HL-60/S4 treated with phorbol 12-myristate 13-acetate at 8.2 ng/mL for 4 days and 3 days (cell line): Measurements from ENCODE around the gene ACP6.
"Not testable (repeated sequence)": the region's sequence is repeated elsewhere in the genome, so short reads cannot be mapped to it uniquely, and the experiment has no call there.

Experiments
- in situ Hi-C: fragments of 300-500 bp; cut with MboI; formaldehyde crosslinking; loops from 2 replicates; pipeline ENCODE4 v1.15.0; 2022; ENCODE audit warnings: low sequenced_read_pairs

ACP6 gene

DNA sequence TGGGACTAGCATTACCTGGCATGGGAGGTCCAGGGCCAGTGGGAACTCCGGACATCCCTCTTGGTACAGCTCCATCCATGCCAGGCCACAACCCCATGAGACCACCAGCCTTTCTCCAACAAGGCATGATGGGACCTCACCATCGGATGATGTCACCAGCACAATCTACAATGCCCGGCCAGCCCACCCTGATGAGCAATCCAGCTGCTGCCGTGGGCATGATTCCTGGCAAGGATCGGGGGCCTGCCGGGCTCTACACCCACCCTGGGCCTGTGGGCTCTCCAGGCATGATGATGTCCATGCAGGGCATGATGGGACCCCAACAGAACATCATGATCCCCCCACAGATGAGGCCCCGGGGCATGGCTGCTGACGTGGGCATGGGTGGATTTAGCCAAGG, 45.8 kb downstream of the ACP6 start:
- in situ Hi-C loops: no loop called here

- in situ Hi-C loops: no loop called here
Measured at GRCh38 chr1:147624011-147624410, 46.3 kb downstream of the ACP6 start.

- in situ Hi-C loops: no loop called here
Measured at GRCh38 chr1:147622731-147623130, 47.6 kb downstream of the ACP6 start.

GRCh38 chr1:147620543-147620942, 49.8 kb downstream of the ACP6 start:
- in situ Hi-C loops: no loop called here

GRCh38 chr1:147619741-147620140, 50.6 kb downstream of the ACP6 start:
- in situ Hi-C loops: no loop called here

- in situ Hi-C loops: no loop called here
Measured at GRCh38 chr1:147618771-147619170, 51.6 kb downstream of the ACP6 start.

DNA sequence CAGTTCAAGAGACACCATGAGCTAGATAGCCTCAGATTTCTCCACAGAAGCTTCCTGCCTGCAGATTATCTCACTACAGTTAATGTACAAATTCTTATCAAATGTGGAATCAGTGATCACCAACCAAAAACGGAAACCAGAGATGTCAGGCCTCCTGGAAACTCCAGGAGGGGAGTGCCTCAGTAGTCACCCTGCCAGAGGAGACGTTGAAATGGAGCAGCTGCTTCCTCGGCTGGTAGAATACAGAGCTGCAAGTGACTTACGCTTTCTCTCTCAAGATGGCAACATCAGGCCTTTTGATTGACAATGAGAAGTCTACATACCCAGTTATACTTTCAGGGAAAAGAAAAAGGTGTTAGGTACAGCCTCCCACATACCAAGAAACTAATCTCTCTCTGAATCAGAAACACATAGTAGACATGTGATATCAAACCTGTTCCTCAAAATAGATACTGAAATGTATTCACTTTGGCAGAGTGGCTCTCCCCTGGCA, 52.2 kb downstream of the ACP6 start:
- in situ Hi-C loops: no loop called here

- in situ Hi-C loops: not testable (repeated sequence)
Measured at GRCh38 chr1:147614966-147615365, 55.4 kb downstream of the ACP6 start.

DNA sequence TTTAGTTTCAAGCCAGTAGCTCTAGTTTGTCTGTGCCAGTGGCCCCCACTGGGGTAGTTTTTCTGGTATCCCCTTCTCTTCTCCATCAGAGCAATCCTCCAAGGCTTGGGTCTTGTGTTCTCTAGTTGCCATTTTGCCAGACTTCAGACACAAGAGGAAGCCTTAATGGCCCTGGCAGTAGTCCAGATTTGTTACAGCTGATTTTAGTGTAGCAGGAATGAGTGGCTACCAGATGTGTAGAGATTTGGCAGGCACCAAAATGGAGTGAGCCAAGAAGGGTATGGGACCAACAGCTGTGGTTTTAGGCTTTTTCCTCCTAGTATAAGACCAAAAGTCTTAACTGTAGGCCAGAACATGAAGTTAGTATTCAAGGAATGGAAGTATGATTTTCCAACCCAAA, 56.8 kb downstream of the ACP6 start:
- in situ Hi-C loops: no loop called here

- in situ Hi-C loops: no loop called here
Measured at GRCh38 chr1:147612366-147612765, 58.0 kb downstream of the ACP6 start.

- in situ Hi-C loops: no loop called here
Measured at GRCh38 chr1:147611586-147611985, 58.7 kb downstream of the ACP6 start.

DNA sequence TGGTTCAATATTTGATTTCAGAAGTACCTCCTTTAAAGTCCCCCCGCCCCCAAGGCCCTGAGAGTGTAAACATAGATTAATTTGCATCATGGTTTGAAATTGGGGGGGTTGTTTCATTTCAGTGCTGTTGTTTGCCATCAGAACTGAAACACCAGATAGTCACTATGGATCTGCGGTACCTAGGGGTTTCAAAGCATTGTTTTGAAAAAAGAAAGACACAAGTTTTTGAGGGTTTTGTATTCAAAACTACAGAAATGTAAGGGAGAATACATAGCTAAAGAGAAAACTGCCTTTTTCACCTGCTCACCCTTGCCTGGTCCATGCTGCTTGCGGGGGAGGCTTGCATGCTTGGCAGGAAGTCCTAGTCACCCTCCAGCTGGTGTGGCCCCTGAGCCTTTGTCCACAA, 59.3 kb downstream of the ACP6 start:
- in situ Hi-C loops: no loop called here

- in situ Hi-C loops: no loop called here
Measured at GRCh38 chr1:147609358-147609757, 61.0 kb downstream of the ACP6 start.

- in situ Hi-C loops: no loop called here
Measured at GRCh38 chr1:147608596-147608995, 61.7 kb downstream of the ACP6 start.

DNA sequence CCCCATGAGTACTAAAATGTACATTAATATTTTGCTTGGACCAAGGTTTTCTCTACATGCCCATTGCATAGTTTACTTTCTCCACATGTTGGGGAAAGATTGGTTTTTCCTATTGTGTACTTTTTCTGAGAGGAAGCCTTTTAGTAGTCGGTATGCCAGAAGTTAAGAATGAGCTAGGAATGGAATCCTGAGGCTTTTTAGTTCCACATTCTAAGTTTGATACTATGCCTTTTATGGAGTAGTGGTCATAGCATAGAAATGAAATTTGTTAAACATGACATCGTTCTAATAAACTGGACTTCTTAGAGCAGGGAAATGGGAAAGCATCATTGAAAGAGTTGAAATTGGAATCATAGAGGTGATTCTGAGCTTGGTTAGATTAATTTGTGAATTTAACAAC, 64.7 kb downstream of the ACP6 start:
- in situ Hi-C loops: no loop called here

DNA sequence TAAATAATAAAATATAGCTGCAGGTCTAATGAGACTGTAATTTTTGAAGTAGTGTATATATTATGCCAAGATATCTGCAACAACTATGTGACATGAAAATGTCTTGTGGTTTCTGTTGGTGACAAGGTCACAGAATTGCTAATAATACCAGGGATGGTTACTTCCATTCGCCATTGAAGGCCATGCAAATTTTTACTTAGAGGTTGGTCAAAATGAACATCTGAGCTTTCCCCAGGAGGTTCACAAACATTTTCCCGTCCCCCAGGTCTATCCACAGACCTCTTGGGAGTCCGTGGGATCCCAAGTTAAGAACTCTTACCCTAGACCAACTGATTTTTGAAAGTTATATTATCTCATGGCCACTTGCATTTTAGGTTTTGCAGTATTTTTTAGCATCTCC, 66.3 kb downstream of the ACP6 start:
- in situ Hi-C loops: no loop called here

- in situ Hi-C loops: no loop called here
Measured at GRCh38 chr1:147600119-147601111, 69.9 kb downstream of the ACP6 start.

- in situ Hi-C loops: no loop called here
Measured at GRCh38 chr1:147599362-147600118, 70.8 kb downstream of the ACP6 start.

DNA sequence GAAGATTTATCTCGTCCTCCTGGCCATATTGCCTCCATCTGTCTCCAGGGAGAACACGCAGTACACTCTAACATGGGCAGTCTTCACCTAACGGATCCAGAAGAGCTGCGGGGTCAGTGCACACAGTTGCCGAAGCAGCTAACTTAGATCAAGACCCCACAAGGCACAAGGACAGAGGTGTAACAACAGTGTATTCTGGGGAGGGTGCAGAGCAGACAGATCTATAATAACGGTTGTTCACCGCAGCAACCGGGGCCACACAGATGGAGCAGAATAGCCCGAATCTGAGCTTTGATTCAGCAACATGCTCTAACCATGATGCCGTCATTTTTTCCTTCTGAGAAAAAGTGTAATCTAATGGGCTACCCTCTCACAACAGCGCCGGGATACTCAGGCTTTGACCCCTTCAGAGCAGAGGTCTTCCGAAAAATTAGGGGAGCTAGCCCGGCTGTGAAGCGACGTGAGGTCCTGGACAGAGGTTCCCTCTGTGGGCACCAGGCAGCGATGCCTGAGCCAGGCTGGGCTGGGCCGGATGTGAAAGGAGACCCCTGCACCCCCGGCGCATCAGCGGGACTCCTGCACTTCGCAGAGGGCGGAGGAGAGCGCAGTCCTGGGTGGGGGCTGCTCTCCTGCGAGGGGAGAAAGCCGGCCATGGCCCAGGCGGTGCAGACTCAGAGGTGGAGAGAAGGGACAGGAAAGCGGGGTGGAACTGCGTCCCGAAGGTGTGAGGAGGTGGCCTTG, 71.5 kb downstream of the ACP6 start:
- in situ Hi-C loops: no loop called here

GRCh38 chr1:147597010-147597409, 73.3 kb downstream of the ACP6 start:
- in situ Hi-C loops: no loop called here
